Astrocyte (in vitro differentiated cells and primary cell): ENCODE measurements around the gene DCC. TPM values are rescaled to one million over a fixed set of nuclear protein-coding genes. Genes with fewer than 3 reads are reported as not detected.

Experiments used
- DNase-seq: peaks from one replicate; pipeline ENCODE4 v3.0.0-alpha.2; 2010; ENCODE audit warnings: low read depth
- FAIRE-seq: peaks from 2 replicates; lab custom pipeline; 2011; peaks lifted over from hg19 to GRCh38; lab: Jason Lieb, UNC
- H2AFZ ChIP-seq: 2 replicates; pipeline ENCODE4 v1.6.0; 2012; ENCODE audit warnings: low read depth, low read length, inconsistent platforms
- H3K27ac ChIP-seq: 2 replicates; pipeline ENCODE4 v1.5.1; 2011; ENCODE audit warnings: low read depth, low read length, inconsistent platforms
- H3K27me3 ChIP-seq: 2 replicates; pipeline ENCODE4 v1.6.0; 2011; ENCODE audit warnings: low read length, inconsistent platforms; ENCODE audit not compliant: insufficient read depth
- H3K36me3 ChIP-seq: 2 replicates; pipeline ENCODE4 v1.5.1; 2011; ENCODE audit warnings: low read length, inconsistent platforms; ENCODE audit not compliant: insufficient read depth
- H3K4me1 ChIP-seq: 2 replicates; pipeline ENCODE4 v1.5.1; 2011; ENCODE audit warnings: low read length, inconsistent platforms; ENCODE audit not compliant: insufficient read depth
- H3K4me2 ChIP-seq: 2 replicates; pipeline ENCODE4 v1.6.0; 2012; ENCODE audit warnings: low read length, inconsistent platforms
- H3K4me3 ChIP-seq: 2 replicates; pipeline ENCODE4 v1.5.1; 2011; ENCODE audit warnings: low read depth, mild to moderate bottlenecking, low read length, inconsistent platforms; ENCODE audit not compliant: insufficient read depth
- H3K79me2 ChIP-seq: 2 replicates; pipeline ENCODE4 v1.6.0; 2012; ENCODE audit warnings: mild to moderate bottlenecking, low read length, inconsistent platforms; ENCODE audit not compliant: insufficient read depth
- H3K9ac ChIP-seq: 2 replicates; pipeline ENCODE4 v1.6.0; 2012; ENCODE audit warnings: mild to moderate bottlenecking, low read length, inconsistent platforms
- H3K9me3 ChIP-seq: 2 replicates; pipeline ENCODE4 v1.5.1; 2012; ENCODE audit warnings: low read depth, mild to moderate bottlenecking, low read length, inconsistent platforms; ENCODE audit not compliant: insufficient read depth
- H4K20me1 ChIP-seq: 2 replicates; pipeline ENCODE4 v1.6.0; 2012; ENCODE audit warnings: low read length, inconsistent platforms; ENCODE audit not compliant: insufficient read depth
- H3K27ac Mint-ChIP-seq: one replicate; pipeline ENCODE4 v1.8.0; 2021; ENCODE audit warnings: mild to moderate bottlenecking, mixed read lengths; ENCODE audit not compliant: unreplicated experiment
- H3K27me3 Mint-ChIP-seq: one replicate; pipeline ENCODE4 v1.8.0; 2021; ENCODE audit warnings: low read depth, mixed read lengths; ENCODE audit not compliant: unreplicated experiment
- H3K36me3 Mint-ChIP-seq: one replicate; pipeline ENCODE4 v1.8.0; 2021; ENCODE audit warnings: low read depth, mixed read lengths; ENCODE audit not compliant: unreplicated experiment
- H3K4me1 Mint-ChIP-seq: one replicate; pipeline ENCODE4 v1.8.0; 2021; ENCODE audit warnings: low read depth, mixed read lengths; ENCODE audit not compliant: unreplicated experiment
- H3K4me3 Mint-ChIP-seq: one replicate; pipeline ENCODE4 v1.8.0; 2021; ENCODE audit warnings: mild to moderate bottlenecking, moderate library complexity, mixed read lengths; ENCODE audit not compliant: unreplicated experiment
- H3K9me3 Mint-ChIP-seq: one replicate; pipeline ENCODE4 v1.8.0; 2021; ENCODE audit warnings: mild to moderate bottlenecking, mixed read lengths; ENCODE audit not compliant: unreplicated experiment
- EZH2 ChIP-seq: IDR thresholded peaks from 2 replicates; pipeline ENCODE4 v1.6.1; 2012; ENCODE audit warnings: mild to moderate bottlenecking, low read length, inconsistent platforms; ENCODE audit not compliant: insufficient read depth
- total RNA-seq: library from RNA; stranded (reverse); gene quantifications from 2 replicates; pipeline ENCODE4 v1.2.1, GENCODE V29; 2021
- TF ChIP-seq, protein P1 (sequence below): IDR thresholded peaks from 2 replicates; pipeline ENCODE4 v1.5.1; 2011; ENCODE audit warnings: low read depth, mild to moderate bottlenecking, inconsistent platforms, low read length, moderate library complexity; ENCODE audit not compliant: insufficient read depth

The DCC gene
- total RNA-seq, 1 donor from 2014 or later, result 2.6 TPM

DNA sequence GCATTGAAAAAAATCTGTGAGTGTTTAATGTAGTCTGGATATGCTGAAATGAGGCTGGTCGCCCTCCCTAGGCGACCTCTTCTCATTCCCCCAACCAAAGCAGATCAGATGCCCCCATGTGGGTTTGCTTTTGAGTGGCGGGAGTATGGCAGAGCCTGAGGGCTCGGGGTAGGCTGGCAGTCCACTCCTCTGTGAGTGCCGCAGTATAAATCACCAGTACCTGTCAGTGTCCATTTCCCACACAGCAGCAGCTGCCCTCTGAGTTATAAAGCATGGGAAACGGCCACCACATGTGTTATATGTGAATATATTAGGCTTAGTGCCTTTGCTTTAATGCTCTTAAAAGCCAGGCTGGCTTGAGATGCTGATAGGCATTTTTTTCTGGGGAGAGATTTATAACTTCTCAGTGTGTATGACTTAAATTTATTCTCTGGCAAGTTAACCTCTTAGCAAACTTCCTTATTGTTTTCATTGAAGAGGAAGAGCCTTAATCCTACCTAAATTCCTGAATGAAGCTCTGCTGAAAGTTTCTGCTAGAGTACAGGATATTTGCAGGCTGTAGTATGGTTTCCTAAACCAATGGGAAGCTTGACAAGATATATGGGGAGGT, 3.8 kb downstream of the DCC start:
- peaks cover 25% of the 10 kb centered on the region for H3K27me3 ChIP-seq
- H3K9me3 Mint-ChIP-seq, result no peaks in the 10 kb centered on the region
- H3K27ac Mint-ChIP-seq, result no peak overlapping the region
- H3K9me3 ChIP-seq, result no peaks in the 10 kb centered on the region
- H3K4me1 ChIP-seq, result peaks cover 6% of the 10 kb centered on the region
- H3K36me3 Mint-ChIP-seq, result no peaks in the 10 kb centered on the region
- H3K36me3 ChIP-seq, result no peaks in the 10 kb centered on the region
- no peaks in the 10 kb centered on the region for H4K20me1 ChIP-seq
- no peaks in the 10 kb centered on the region for H3K79me2 ChIP-seq
- no peak overlapping the region for H3K4me3 Mint-ChIP-seq
- H3K4me1 Mint-ChIP-seq, result peaks cover 8% of the 10 kb centered on the region
- peaks cover 28% of the 10 kb centered on the region for H3K27me3 Mint-ChIP-seq
- H3K27ac ChIP-seq, result no peak overlapping the region
- no peak overlapping the region for H3K4me2 ChIP-seq
- TF ChIP-seq EZH2, result no peak
- TF ChIP-seq, protein P1, sequence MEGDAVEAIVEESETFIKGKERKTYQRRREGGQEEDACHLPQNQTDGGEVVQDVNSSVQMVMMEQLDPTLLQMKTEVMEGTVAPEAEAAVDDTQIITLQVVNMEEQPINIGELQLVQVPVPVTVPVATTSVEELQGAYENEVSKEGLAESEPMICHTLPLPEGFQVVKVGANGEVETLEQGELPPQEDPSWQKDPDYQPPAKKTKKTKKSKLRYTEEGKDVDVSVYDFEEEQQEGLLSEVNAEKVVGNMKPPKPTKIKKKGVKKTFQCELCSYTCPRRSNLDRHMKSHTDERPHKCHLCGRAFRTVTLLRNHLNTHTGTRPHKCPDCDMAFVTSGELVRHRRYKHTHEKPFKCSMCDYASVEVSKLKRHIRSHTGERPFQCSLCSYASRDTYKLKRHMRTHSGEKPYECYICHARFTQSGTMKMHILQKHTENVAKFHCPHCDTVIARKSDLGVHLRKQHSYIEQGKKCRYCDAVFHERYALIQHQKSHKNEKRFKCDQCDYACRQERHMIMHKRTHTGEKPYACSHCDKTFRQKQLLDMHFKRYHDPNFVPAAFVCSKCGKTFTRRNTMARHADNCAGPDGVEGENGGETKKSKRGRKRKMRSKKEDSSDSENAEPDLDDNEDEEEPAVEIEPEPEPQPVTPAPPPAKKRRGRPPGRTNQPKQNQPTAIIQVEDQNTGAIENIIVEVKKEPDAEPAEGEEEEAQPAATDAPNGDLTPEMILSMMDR, result no peak
- FAIRE-seq (no peak), DNase-seq (no peak)
- H2AFZ ChIP-seq, result no peak overlapping the region
- H3K4me3 ChIP-seq, result no peak overlapping the region
- no peak overlapping the region for H3K9ac ChIP-seq

DNA sequence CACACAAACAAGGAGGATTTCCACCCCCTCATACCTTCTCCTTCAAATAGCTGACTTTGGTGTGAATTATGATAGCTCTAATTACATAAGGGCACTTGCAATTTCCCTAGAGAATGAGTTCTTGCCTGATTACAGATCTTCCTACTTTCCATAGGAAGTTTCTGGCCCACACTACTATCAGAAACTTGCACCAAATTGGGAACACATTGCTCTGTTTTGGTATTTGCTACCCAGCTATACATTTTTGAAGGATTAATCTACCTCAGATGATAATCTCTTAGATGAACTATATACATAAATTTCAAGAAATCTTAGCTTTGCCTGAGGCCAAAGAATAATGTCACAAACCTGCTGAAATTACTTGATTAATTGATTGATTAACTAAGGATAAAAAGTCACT, 4.9 kb downstream of the DCC start:
- no peak overlapping the region for H3K27ac Mint-ChIP-seq
- no peaks in the 10 kb centered on the region for H3K9me3 ChIP-seq
- H3K36me3 ChIP-seq, result no peaks in the 10 kb centered on the region
- peaks cover 25% of the 10 kb centered on the region for H3K27me3 Mint-ChIP-seq
- no peak for FAIRE-seq
- no peak overlapping the region for H3K4me3 ChIP-seq
- no peak overlapping the region for H2AFZ ChIP-seq
- no peaks in the 10 kb centered on the region for H4K20me1 ChIP-seq
- no peaks in the 10 kb centered on the region for H3K36me3 Mint-ChIP-seq
- H3K4me1 ChIP-seq, result peaks cover 6% of the 10 kb centered on the region
- H3K9me3 Mint-ChIP-seq, result no peaks in the 10 kb centered on the region
- no peak for TF ChIP-seq EZH2
- TF ChIP-seq, protein P1, result no peak
- no peaks in the 10 kb centered on the region for H3K79me2 ChIP-seq
- peaks cover 7% of the 10 kb centered on the region for H3K4me1 Mint-ChIP-seq
- H3K9ac ChIP-seq, result no peak overlapping the region
- no peak overlapping the region for H3K4me3 Mint-ChIP-seq
- H3K27me3 ChIP-seq, result peaks cover 19% of the 10 kb centered on the region
- no peak overlapping the region for H3K27ac ChIP-seq
- DNase-seq, result no peak
- H3K4me2 ChIP-seq, result no peak overlapping the region

DNA sequence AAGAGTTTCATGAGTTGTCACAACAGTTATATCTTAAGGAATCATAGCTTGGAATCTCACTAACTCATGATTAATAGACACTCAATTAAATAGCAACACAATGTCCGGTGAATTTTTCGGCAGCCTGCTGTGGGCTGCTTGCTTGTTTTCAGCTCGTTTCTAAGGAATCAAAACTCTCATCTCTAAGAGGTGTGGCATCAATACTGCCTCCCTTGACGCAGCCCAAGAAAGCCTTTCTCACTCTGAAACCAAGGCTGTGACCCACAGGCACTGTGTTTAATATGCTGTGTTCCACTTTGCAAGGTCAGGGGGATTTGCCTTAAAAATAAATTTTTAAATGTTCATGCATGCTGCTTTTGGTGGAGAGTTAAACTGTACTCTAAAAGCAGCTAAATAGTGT, 5.4 kb downstream of the DCC start:
- Histone ChIP-seq H3K9ac (no peak overlapping the region), H3K4me2 (no peak overlapping the region), H3K27ac (no peak overlapping the region), H2AFZ (no peak overlapping the region), H3K4me1 (peaks cover 2% of the 10 kb centered on the region), H3K4me3 (no peak overlapping the region), H3K79me2 (no peaks in the 10 kb centered on the region), H3K27me3 (peaks cover 14% of the 10 kb centered on the region), H4K20me1 (no peaks in the 10 kb centered on the region), H3K9me3 (no peaks in the 10 kb centered on the region), H3K36me3 (no peaks in the 10 kb centered on the region)
- H3K36me3 Mint-ChIP-seq, result no peaks in the 10 kb centered on the region
- H3K4me1 Mint-ChIP-seq, result peaks cover 2% of the 10 kb centered on the region
- no peak overlapping the region for H3K27ac Mint-ChIP-seq
- DNase-seq (no peak), FAIRE-seq (no peak)
- H3K4me3 Mint-ChIP-seq, result no peak overlapping the region
- no peaks in the 10 kb centered on the region for H3K9me3 Mint-ChIP-seq
- peaks cover 20% of the 10 kb centered on the region for H3K27me3 Mint-ChIP-seq
- no peak for TF ChIP-seq EZH2
- TF ChIP-seq, protein P1, result no peak
